ENCODE results near the gene CNKSR3.

- TF ChIP-seq CTCF (IDR thresholded peaks at IDR 0.05) = no peak
- no peak for TF ChIP-seq POLR2AphosphoS5 (IDR thresholded peaks at IDR 0.05; ENCODE audit: insufficient read depth in 1 of 2, low read depth in 1 of 2)
- TF ChIP-seq POLR2A (IDR thresholded peaks at IDR 0.05) = no peak
These were observed 21.6 kb downstream of the CNKSR3 start for GRCh38 chr6:154488802-154489437.
